Thoracic aorta (tissue), 2 donors: ENCODE results near the gene RPL18A. TPM values are rescaled to one million over a fixed set of nuclear protein-coding genes. Genes with fewer than 3 reads are reported as not detected.
"Not testable (repeated sequence)": the region's sequence is repeated elsewhere in the genome, so short reads cannot be mapped to it uniquely, and the experiment has no call there.

ENCODE experiments used
- ATAC-seq: fragments of 150-250 bp; one replicate; pipeline ENCODE4 v1.8.0; 2017; ENCODE audit warnings: low read depth; ENCODE audit not compliant: insufficient number of reproducible peaks, low FRiP score
- DNase-seq: peaks from one replicate; pipeline ENCODE4 v3.0.0-alpha.2; 2020; ENCODE audit warnings: low spot score
- H3K27ac ChIP-seq, 2 donors: fragments of 200-600 bp; sonication (generic); 1 replicate in 1 of 2; 2 replicates in 1 of 2; pipeline ENCODE4 v1.5.1; 2016; ENCODE audit warnings: mild to moderate bottlenecking in 2 of 2, moderate library complexity in 2 of 2
- H3K27me3 ChIP-seq: fragments of 200-600 bp; sonication (generic); replicated peaks from 2 replicates; pipeline ENCODE4 v1.6.0; 2016; ENCODE audit warnings: mild to moderate bottlenecking; ENCODE audit not compliant: insufficient read depth
- H3K36me3 ChIP-seq: fragments of 200-600 bp; sonication (generic); one replicate; pipeline ENCODE4 v1.5.1; 2016
- H3K4me1 ChIP-seq, 2 donors: fragments of 200-600 bp; sonication (generic); 1 replicate in 1 of 2; 2 replicates in 1 of 2; pipeline versions ENCODE4 v1.5.1 to v1.6.0; 2016; ENCODE audit warnings: low read depth in 2 of 2, mild to moderate bottlenecking in 1 of 2; ENCODE audit not compliant: control insufficient read depth in 1 of 2
- H3K4me3 ChIP-seq: fragments of 200-600 bp; sonication (generic); 2 replicates; pipeline ENCODE4 v1.5.1; 2016; ENCODE audit warnings: mild to moderate bottlenecking
- H3K9me3 ChIP-seq: fragments of 200-600 bp; sonication (generic); 2 replicates; pipeline ENCODE4 v1.5.1; 2016
- CTCF ChIP-seq: fragments of 200-600 bp; sonication (generic); IDR thresholded peaks from one replicate; pipeline ENCODE4 v1.5.1; 2019; ENCODE audit warnings: antibody characterized with exemption
- total RNA-seq, 2 donors: library from RNA; depleted of rRNA; stranded (reverse); fragments of >200 nt; gene quantifications; one replicate each; pipeline versions ENCODE4 v1.1.0 to v1.2.3, GENCODE V29; 2016

RPL18A gene
- total RNA-seq, 2 donors from 2014 or later = 718 to 766 TPM

- H3K27me3 ChIP-seq = no peaks in the 10 kb centered on the region
- no peak for ATAC-seq
- DNase-seq = no peak
Measured at GRCh38 chr19:17879466-17879865, 19.8 kb downstream of the RPL18A start.

GRCh38 chr19:17881701-17882100 lies 22.0 kb downstream of the RPL18A start:
- H3K4me3 ChIP-seq = no peak overlapping the region
- H3K27ac ChIP-seq = no peak overlapping the region
- DNase-seq (no peak), ATAC-seq (no peak)
- TF ChIP-seq CTCF = no peak
- no peaks in the 10 kb centered on the region for H3K36me3 ChIP-seq
- H3K9me3 ChIP-seq = no peaks in the 10 kb centered on the region
- no peaks in the 10 kb centered on the region for H3K27me3 ChIP-seq
- no peaks in the 10 kb centered on the region for H3K4me1 ChIP-seq

More at GRCh38 chr19:17879466-17879865, 19.8 kb downstream of the RPL18A start:
- Histone ChIP-seq H3K36me3 (no peaks in the 10 kb centered on the region), H3K27ac (no peak overlapping the region), H3K4me1 (no peaks in the 10 kb centered on the region), H3K9me3 (no peaks in the 10 kb centered on the region), H3K4me3 (no peak overlapping the region)
- no peak for TF ChIP-seq CTCF

GRCh38 chr19:17883627-17884410 lies 24.1 kb downstream of the RPL18A start:
- H3K4me1 ChIP-seq = no peaks in the 10 kb centered on the region
- no peak overlapping the region for H3K27ac ChIP-seq
- ATAC-seq (no peak), DNase-seq (no peak)
- H3K27me3 ChIP-seq = no peaks in the 10 kb centered on the region
- H3K9me3 ChIP-seq = no peaks in the 10 kb centered on the region
- H3K36me3 ChIP-seq = no peaks in the 10 kb centered on the region
- TF ChIP-seq CTCF = no peak
- H3K4me3 ChIP-seq = no peak overlapping the region

GRCh38 chr19:17886515-17886914 lies 26.8 kb downstream of the RPL18A start:
- no peak for ATAC-seq

GRCh38 chr19:17887221-17887620 lies 27.5 kb downstream of the RPL18A start:
- not testable (repeated sequence) for H3K36me3 ChIP-seq, H3K27me3 ChIP-seq

More at GRCh38 chr19:17886515-17886914, 26.8 kb downstream of the RPL18A start:
- Histone ChIP-seq H3K27ac (no peak overlapping the region), H3K4me1 (no peaks in the 10 kb centered on the region), H3K27me3 (no peaks in the 10 kb centered on the region), H3K36me3 (no peaks in the 10 kb centered on the region), H3K9me3 (no peaks in the 10 kb centered on the region), H3K4me3 (no peak overlapping the region)
- DNase-seq = no peak
- no peak for TF ChIP-seq CTCF

More at GRCh38 chr19:17887221-17887620, 27.5 kb downstream of the RPL18A start:
- not testable (repeated sequence) for H3K4me3 ChIP-seq, H3K4me1 ChIP-seq, ATAC-seq, DNase-seq, H3K9me3 ChIP-seq, H3K27ac ChIP-seq
